Erythroblast (primary cell): Measurements from ENCODE around the gene DCLRE1B.
A peak's percentile ranks its signal among the peaks of the same experiment; 100 is the strongest.

Source experiments
- DNase-seq, 2 experiments: peaks; one replicate each; lab custom pipeline; 2025; lab: John Stamatoyannopoulos, UW
- GATA1 ChIP-seq: IDR thresholded peaks from 2 replicates; pipeline ENCODE4 v1.6.1; 2011; ENCODE audit warnings: low read depth, mild to moderate bottlenecking, control low read depth, low read length, moderate library complexity
- POLR2A ChIP-seq: IDR thresholded peaks from 2 replicates; pipeline ENCODE4 v1.6.1; 2011; ENCODE audit warnings: mild to moderate bottlenecking, low read length

The DCLRE1B gene

DNA sequence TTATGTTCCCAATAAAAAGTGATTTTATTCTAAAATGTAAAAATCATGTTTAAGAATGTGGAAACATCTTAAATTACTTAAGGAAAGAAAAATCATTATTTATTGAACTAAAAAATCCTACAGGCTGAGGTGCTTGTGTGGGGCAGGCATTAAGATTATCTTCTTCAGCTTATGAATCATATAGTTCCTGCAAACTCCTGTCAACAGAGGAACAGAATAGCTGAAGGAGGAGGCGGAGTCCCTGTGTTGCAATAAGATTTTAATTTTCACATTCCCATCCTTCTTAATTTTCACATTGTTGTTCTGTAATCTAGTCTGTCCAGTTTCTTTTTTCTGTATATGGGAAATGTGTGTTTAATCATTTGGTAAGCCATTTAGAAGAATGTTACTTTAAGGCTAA is 53.6 kb downstream of the DCLRE1B start:
- TF ChIP-seq POLR2A (no peak), GATA1 (no peak)

DNA sequence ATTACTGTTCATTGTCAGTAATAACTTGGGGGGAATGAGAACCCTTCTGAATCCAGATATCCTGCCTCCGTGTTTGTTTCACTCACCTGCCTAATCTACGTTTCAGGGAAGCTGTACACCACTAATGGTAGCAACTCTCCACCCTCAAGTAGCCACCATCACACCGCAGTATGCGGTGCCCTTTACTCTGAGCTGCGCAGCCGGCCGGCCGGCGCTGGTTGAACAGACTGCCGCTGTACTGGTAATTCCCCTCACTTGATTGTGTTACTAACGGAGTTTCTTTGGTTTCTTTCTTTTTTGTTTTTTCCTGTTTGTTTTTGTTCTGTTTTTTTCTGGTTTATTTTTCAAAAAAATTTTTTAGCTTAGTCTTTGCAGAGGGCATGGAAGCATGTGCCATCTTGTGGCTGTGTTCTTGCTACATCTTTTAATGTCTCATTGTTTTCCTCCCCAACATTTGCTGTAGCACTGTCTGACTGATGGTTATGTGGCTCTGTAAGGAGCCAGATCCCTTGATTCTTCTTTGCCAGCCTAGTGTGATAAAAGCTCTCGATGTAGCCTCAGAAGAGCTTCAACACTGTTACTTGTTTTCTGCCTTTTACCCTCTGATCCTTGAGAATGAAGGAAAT is 58.3 kb downstream of the DCLRE1B start:
- DNase-seq = peak; percentile 5 to 22
- no peak for TF ChIP-seq GATA1
- TF ChIP-seq POLR2A = no peak

More for the DNA sequence above, 53.6 kb downstream of the DCLRE1B start:
- DNase-seq = no peak
